Skin epidermis (tissue), 12 donors: ENCODE measurements around the gene CLDN16.

ENCODE experiments used
- H3K27ac ChIP-seq, 21 experiments: fragments of 200-600 bp; sonication (generic) in 11 of 21; one replicate each; pipeline ENCODE4 v1.5.0; 2020; ENCODE audit warnings: mild to moderate bottlenecking in 3 of 21, inconsistent platforms in 2 of 21, moderate library complexity in 2 of 21
- H3K4me3 ChIP-seq, 7 experiments: fragments of 200-600 bp; sonication (generic) in 2 of 7; one replicate each; pipeline ENCODE4 v1.5.0; 2020; ENCODE audit warnings: inconsistent platforms in 2 of 7, mild to moderate bottlenecking in 2 of 7, moderate library complexity in 1 of 7

CLDN16 gene

DNA sequence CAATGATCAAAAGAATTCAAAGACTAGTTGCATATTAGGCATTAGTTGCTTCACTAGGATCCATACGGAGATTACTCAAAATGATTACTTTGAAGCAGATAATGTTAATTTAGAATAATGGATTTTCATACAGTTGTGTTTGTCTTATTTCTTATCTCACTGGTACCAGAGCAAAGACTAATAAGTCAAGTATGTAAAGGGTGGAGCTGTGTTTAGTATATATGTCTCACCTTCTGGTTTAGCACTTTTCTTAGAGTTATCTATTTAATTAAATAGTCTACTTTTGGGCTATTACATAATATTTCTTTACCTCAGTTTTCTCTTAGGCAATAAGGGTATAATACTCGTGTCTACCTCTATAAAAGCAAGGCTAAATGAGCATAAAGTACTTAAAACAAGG lies 42.9 kb downstream of the CLDN16 start:
- Histone ChIP-seq H3K27ac (no peak overlapping the region), H3K4me3 (no peak overlapping the region)

DNA sequence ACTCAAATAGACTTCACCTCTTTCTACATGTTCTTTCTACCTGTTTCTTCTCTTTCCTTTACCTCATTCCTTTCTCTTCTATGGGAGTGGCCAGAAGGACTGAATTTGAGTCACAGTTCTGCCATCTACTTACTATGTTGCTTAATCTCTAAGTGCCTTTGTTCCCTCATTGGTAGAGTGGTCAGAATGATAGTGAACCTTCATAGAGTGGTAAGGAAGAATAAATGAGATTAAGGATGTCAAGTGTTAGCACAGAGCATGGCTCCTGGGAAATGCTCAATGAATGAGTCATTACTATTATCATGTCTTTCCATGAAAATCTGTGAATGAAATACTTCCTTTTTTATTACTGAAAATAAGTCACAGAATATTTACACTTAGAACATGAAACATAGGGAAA lies 44.3 kb downstream of the CLDN16 start:
- Histone ChIP-seq H3K4me3 (no peak overlapping the region), H3K27ac (no peak overlapping the region)

DNA sequence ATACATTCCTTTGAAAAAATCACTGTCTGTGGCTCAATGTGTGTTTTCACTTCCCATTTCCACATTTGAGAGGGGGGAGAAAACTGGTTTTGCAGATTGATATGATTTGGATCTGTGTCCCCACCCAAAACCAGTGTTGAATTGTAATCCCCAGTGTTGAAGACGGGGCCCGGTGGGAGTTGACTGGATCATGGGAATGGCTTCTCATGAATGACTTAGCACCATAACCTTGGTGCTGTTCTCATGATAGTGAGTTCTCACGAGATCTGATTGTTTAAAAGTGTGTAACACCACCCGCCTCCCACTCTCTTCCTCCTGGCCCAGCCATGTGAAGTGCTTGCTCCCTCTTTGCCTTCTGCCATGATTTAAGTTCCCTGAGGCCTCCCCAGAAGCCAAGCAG lies 45.7 kb downstream of the CLDN16 start:
- H3K27ac ChIP-seq: no peak overlapping the region
- H3K4me3 ChIP-seq: no peak overlapping the region

DNA sequence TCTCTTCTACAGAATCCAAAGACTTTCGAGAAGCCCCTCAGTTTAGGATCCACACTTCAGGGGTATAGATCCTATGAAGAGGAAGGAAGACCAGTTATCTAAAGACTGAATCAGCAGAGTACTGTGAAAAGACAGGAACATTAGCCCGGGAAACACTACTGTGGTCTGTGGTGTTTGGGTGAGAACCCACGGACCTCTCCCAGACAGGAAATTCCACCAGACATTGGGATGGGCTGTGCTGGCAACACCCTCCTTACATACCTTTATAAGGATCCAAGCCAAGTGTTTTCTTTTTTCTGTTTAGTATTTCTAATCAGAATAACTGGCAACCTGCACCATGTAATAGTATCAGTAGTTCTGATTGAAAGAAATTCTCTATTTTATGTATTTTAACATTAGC lies 47.7 kb downstream of the CLDN16 start:
- Histone ChIP-seq H3K4me3 (no peak overlapping the region), H3K27ac (no peak overlapping the region)

DNA sequence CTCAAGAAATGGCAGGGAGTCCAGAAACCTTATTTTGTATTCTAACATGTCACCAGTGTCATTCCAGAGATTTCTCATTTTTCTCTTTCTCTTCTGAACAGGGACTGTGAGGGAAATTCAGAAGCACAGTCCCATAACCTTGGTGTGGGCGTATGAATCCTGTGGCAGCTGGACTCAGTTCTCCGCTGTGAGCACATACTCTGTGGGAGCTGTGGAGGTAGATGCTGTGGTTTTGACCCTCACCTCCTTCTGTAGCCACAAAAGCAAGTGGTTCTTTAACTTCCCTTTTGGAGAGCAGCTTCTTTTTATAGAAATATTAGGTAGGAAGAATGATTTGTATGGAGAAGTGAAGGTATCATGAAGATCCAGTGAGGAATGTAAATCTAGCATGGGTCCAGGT lies 48.4 kb downstream of the CLDN16 start:
- Histone ChIP-seq H3K27ac (no peak overlapping the region), H3K4me3 (no peak overlapping the region)

DNA sequence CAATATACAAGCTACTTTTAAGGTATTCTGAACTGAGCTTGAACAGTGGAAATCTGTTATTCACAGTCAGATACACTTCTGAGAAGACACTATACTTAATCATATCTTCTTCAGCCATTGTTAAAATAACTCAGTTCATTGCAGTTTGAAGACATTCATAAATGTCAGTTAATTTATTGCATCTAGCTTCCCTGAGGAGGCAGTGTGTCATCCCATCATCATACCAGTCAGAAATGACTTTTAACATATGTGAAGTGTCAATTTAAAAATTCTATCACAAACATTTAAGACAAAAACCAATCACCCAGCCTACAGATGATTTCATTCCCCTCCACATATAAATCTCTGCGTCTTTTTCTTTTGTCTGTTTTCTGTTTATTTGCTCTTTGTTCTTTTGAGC lies 54.3 kb downstream of the CLDN16 start:
- Histone ChIP-seq H3K27ac (no peak overlapping the region), H3K4me3 (no peak overlapping the region)

DNA sequence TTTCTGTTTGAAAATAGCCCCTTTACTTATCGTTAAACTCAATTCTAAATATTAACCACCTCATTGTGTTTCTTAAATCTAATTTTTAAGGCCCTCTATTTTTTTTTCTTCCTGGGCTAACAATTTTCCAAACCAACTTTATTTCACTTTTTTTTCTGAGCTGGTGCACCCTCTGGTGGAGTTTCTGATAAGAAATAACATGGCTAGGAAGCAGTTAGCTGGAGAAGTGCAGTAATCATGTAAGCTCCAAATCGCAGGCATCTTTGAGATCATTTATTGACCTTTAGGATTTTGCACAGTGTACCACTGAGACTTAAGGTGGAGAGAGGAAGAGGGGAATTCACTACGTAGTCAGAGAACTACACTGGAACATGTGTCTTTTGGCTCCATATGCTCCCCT lies 55.3 kb downstream of the CLDN16 start:
- no peak overlapping the region for H3K4me3 ChIP-seq
- H3K27ac ChIP-seq: no peak overlapping the region

DNA sequence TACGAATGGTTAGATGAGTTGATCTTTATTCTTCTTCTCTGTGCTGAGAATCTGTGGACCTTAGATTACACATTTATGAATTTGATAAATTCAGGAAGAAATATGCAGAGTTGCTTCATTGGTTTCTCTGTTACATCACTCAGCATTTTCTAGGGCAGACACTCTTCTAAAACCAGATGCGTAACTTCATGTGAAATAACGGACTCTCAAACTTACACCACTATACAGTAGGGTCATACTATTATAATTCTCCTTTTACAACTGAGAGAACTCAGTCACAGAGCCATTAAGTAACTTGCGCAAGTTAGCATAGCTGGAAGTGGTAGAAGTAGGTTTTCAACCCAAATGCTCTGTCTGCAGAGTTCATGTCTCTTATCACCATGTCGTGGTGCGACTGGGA lies 56.0 kb downstream of the CLDN16 start:
- Histone ChIP-seq H3K27ac (no peak overlapping the region), H3K4me3 (no peak overlapping the region)

DNA sequence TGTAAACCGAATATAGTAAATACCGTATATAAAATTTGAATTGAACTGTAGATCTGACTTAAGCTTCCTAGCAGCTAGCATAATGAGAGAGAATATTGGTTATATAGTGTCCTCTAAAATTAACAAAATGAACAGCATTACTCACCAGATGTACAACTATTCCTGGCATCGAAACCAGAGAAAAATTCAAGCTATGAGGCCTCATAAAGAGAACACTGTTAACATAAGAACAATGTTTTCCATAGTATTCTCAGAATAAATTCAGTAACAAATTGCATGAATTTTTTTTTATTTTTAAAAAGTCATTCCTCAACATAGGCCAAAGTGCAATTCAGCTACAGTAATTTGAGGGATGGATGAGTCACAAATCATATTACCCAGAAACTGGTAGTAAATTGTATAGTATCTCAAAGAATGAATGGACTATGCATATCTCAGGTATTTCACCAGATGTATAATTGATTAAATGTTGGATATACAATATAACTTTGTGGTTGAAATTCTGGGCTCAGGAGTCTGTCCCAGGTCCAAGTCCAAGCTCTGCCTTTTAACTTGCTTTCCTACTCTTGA lies 56.7 kb downstream of the CLDN16 start:
- Histone ChIP-seq H3K4me3 (no peak overlapping the region), H3K27ac (no peak overlapping the region)

DNA sequence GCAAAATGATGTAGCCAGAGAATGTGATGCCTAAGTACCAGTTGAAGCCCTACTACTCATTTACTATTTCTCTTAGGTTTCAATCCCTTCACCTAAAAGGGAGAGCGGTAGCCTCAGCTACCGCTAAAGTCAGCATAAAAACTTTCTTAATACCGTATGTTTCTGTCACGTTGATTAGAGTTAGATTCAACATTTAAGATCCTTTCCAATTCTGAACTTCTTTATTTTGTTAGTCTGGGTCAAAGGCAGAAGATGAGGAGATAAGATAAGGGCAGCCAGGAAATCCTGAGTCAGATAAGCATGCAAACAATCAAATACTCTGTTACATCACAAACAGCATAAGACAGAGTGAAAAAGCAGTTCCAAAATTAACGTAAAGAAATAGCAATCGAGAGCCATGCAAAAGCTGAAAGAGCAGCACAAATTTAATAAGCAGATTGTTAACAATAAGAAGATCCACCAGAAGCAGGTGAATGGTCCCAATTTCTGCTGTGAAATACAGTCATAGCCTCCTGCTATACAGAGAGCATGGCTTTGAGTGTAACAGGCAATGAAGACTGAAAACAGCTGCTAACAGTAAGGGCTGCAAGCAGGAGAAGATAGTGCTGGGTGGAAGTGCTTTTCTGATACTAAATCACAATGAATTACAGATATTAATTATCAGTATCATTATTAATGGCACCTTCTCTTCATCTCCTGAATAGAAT lies 58.8 kb downstream of the CLDN16 start:
- Histone ChIP-seq H3K27ac (no peak overlapping the region), H3K4me3 (no peak overlapping the region)

DNA sequence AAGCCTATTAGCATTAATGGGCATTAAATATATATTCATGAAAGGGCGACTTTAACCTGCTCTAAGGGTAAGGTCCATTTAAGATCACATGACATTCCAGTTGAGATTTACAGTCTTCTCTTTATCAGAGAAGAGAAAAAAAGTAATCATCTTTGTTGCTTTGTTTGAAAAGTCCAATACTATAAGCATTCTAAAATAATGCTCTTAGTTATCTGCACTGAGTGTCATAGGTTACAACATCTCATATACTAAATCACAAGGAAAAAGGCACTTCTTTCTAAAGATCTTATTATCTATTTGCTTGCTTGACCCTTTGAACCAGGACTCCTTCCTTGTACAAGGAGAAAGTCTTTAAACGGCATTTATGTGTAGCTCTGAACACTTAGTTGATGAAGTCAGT lies 60.3 kb downstream of the CLDN16 start:
- no peak overlapping the region for H3K4me3 ChIP-seq

DNA sequence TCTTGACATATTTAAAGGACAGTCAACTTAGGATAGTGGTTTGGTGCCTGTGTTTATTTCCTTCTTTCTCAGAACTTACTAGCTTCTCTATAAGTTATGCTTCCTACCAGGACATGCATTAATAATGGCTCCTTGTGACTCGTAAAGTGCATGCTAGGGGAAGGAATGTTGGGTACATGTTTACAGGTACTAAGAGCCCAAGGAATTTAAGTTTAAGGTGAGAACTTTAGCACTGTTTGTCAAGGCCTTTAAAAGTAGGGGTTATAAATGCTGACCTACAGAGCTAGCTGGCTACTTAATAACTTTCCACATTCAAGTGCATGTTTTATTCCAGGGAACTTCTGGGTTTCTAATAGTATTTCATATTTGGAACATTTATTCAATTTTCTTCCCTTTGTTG lies 61.8 kb downstream of the CLDN16 start, which contains the start of gene TMEM207:
TMEM207 (minus strand) TSS at position 101 of the 400 bp plus-strand sequence; CDS start at position 9, 92 bp downstream.
- Histone ChIP-seq H3K27ac (no peak within 1 kb of the TSS), H3K4me3 (no peak within 1 kb of the TSS)

More for the DNA sequence above, 60.3 kb downstream of the CLDN16 start:
- no peak overlapping the region for H3K27ac ChIP-seq

DNA sequence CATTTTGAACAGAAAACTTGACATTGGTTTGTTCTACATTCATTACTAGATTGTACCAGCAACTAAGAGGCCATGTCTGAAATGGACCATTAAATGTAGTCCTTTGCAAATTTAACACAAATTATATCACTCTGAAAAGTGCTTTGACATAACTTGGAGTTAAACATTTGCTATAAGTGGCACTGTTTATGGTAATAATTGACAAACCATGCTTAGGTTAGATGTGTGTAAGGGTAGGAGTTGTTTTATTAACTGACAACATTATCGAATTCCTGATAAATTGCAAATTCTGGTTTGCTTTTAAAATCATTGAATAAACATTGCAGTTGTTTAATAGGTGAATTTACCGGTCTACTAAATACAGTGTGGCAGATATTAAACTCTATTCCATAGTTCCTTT lies 67.9 kb downstream of the CLDN16 start:
- H3K4me3 ChIP-seq: no peak overlapping the region

DNA sequence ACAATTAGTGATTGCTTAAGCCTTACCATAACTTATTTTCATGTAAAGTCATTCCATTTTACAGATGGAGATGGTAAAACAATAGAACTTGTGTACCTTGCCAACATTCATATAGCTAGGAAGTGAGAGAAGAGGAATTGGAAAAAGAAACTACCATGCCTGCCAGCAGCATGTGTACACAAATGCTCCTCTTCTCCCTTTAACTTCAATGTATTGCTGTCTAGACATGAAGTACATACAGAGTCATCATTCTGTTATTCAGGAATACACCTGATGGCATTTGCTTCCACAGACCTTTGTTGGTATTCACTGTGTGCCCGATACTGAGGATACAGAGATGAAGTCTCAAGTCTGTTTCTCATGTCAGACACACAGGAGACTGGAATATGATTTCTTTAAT lies 68.8 kb downstream of the CLDN16 start:
- H3K27ac ChIP-seq: no peak overlapping the region
- H3K4me3 ChIP-seq: no peak overlapping the region

More for the DNA sequence above, 67.9 kb downstream of the CLDN16 start:
- H3K27ac ChIP-seq: no peak overlapping the region

DNA sequence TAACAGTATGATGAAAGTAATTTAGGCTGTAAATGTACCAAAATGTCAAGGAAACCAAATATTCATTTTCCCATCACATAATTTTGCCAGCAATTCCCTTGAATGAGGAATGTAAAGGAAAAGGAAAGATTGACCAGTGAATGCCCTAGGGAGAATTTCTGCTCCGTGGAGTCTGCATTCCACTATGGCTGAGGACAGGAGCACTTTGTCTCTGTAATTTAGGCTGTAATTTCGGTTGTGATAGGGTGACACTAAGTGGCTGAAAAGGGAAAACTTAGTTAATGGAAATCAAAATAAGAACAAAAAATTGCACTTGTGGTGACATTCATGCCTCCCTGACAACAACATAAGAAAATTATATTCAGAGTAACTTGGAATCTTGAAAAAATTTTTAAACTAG lies 70.1 kb downstream of the CLDN16 start:
- no peak overlapping the region for H3K27ac ChIP-seq

More for the DNA sequence above, 70.1 kb downstream of the CLDN16 start:
- H3K4me3 ChIP-seq: no peak overlapping the region
